GM21723 (cell line): Measurements from ENCODE around the gene IL1R1.

Experiments
- ATAC-seq: cut with Tn5 transposase; IDR thresholded peaks from one replicate; pipeline ENCODE4 v1.9.1; 2021; ENCODE audit warnings: mild to moderate bottlenecking, moderate library complexity; ENCODE audit not compliant: unreplicated experiment

The IL1R1 gene

DNA sequence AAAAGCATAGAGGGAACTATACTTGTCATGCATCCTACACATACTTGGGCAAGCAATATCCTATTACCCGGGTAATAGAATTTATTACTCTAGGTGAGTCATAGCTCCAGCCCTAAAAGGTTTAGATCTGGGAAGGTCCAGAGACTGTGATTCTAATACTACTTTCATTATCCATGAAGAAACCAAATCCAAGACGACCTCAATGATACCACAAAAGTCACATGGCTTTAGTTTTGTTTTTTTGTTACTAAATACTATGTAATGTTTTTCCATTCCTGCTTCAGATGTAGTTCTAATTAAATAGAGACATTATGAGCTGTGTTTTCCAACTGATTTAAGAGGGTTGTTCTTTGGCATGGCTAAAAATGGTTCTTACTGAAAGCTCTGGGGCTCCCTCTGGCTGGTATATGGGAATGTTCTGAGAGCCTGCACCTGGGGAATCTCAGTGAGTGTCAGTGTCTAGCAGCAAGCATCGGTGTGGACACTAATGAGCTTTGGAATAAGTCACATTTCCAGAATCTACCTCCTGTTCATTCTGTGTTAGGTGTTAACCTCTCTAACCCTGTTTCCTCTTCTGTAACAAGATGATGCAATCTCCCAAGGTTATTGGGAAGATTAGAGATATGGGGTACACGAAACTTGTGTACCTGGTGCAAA is 23.8 kb downstream of the IL1R1 start:
- ATAC-seq: no peak

DNA sequence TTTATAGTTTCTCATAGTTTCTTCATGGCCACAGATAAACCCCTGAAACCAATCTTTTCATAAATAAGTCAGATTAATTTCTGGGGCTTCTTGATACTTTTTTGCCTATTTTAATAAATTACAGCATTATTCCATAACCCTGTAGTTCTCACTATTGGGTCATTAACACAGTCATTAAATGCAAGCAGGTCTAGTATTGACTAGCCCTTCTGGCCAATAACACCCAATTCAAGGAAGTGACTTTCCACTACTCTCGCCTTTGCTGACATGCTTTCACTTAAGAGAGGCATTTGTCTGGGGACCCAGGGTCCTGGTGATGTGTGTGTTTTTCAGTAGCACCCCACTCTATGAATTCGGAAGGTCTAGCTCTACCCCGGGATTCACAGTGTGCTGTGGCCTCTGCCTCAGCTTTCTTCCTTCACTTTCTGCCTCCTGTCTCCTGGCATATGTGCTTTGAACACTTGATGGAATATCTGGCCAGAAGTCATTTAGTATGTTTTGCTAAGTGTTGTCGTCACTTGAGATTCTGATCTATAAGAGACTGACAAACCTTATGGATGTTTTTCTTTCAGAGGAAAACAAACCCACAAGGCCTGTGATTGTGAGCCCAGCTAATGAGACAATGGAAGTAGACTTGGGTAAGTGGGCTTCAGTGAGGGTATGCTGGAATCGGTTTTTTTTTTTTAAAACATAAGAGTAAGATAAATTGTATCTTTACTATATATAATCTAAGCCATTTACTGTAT is 25.7 kb downstream of the IL1R1 start:
- no peak for ATAC-seq

- ATAC-seq: no peak
Observed at GRCh38 chr2:102171946-102172345, 29.4 kb downstream of the IL1R1 start.

GRCh38 chr2:102172745-102173144 is 30.2 kb downstream of the IL1R1 start:
- ATAC-seq: no peak

DNA sequence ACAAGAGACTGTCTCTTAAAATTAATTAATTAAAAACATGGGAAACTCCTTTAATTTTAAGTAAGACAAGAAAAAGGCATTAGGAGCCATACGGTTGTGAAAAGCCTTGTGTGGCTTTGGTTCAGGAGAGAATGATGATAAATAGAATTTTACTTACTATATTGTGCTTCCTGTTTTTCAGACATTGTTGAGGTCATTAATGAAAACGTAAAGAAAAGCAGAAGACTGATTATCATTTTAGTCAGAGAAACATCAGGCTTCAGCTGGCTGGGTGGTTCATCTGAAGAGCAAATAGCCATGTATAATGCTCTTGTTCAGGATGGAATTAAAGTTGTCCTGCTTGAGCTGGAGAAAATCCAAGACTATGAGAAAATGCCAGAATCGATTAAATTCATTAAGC is 33.6 kb downstream of the IL1R1 start:
- no peak for ATAC-seq

- no peak for ATAC-seq
Observed at GRCh38 chr2:102177814-102178478, 35.4 kb downstream of the IL1R1 start.

DNA sequence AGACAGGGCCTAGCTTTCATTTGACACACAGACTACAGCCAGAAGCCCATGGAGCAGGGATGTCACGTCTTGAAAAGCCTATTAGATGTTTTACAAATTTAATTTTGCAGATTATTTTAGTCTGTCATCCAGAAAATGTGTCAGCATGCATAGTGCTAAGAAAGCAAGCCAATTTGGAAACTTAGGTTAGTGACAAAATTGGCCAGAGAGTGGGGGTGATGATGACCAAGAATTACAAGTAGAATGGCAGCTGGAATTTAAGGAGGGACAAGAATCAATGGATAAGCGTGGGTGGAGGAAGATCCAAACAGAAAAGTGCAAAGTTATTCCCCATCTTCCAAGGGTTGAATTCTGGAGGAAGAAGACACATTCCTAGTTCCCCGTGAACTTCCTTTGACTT is 36.5 kb downstream of the IL1R1 start:
- ATAC-seq: no peak

DNA sequence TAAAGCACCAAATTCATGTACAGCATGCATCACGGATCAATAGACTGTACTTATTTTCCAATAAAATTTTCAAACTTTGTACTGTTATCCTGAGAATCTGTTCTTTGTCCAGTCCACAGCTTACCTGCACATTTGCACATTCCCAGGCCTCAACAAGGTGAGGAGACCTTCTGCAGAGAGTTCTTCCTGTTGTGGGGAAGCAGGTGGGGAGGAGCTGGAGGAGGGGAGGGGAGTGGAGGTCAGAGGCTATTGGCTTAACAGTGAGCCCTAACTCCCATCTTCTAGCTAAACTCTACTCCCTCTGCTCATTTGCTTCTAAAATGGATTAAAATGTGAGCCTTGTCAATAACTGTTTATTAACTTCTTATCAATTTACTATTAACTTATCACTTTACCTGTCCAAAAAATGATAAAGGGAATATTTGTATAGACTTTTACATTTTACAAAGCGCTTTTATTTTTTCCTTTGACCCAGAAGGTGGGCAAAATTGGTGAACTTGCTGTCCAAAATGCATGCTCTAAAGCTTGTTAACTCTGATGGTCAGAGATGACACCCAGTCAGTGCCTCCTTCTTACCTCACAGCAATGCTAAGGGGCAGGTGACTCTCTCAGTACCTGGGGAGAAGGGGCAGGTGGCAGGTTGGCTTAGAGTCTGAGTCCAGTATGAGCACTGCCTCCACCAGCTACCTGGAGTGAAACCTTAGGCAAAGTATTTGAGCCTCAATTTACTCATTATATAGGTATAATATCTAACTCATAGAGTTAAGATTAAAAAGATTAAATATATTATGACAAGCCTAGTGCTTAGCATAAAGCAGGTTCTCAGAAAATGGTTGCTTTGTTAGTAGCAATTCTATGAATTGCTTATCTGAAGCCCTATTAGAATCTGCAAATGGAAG is 37.5 kb downstream of the IL1R1 start:
- no peak for ATAC-seq

DNA sequence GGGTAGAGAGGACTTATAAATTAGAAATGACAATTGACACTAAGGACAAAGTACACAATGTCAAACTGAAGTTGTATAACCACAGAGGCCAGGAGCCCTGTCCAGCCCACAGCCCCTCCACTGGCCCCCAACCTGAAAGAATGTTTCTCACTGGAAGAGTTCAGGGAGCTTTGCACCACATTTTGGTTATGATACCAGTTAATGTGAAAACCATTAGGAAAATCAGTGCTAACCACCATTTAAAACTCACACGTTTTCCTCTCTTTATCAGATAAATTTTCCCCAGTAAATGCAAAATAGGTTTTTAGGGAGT is 38.1 kb downstream of the IL1R1 start:
- no peak for ATAC-seq

GRCh38 chr2:102181376-102181775 is 38.8 kb downstream of the IL1R1 start:
- no peak for ATAC-seq

DNA sequence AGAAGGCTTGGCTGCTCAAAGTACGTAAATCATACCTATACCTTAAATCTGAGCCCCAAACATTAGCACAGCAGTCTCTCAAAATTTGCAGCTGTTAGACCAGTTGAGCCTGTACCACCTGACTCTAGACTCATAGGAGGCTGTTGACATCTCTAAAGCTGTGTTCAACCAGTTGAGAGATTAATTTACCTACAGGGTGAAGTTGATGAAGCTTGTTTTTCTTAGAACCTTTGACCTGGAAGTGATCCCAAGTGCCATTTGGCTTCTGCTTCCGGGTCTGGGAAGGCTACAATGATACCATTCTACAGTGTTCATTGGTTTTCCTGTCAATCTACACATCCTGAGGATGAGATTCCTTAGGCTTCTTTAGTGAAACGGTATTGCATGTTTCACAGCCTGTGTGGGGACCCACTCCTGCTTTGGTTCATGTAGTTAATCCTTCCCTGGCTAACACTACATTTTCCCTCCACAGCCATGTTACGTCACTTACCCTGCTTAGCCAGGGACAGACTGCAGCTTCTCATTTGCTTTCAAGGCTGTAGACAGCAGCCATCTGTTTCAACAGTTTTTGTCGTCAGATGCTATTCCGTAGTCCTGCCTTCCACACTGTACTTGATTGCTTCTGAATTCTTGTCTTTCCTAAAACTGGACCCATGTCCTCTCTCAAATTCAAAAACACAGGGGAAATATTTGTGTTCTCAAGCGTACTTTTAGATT is 39.5 kb downstream of the IL1R1 start:
- ATAC-seq: no peak

DNA sequence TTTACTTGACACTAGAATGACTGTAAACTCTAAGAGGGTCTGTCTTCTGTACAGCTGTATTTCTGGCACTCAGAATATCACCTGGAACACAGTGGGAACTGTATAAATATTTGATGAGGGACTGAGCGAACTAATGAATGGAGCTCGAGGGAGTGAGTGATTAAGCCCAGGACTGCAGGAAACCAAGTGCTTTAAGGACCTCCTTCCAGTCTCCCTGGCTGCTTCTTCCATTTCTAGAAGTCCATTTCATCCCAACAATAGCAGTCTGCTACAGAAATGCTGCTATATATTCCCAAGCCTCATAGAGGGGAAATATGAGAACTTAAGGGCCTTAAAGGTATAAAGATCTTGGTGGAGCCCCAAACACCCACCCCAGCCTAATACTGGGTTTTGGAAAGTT is 41.5 kb downstream of the IL1R1 start:
- ATAC-seq: no peak

GRCh38 chr2:102184568-102184967 is 42.0 kb downstream of the IL1R1 start:
- no peak for ATAC-seq

- no peak for ATAC-seq
Observed at GRCh38 chr2:102185347-102185746, 42.8 kb downstream of the IL1R1 start.

- ATAC-seq: no peak
Observed at GRCh38 chr2:102186791-102187495, 44.4 kb downstream of the IL1R1 start, which contains the start of gene IL1RL2. TSS of gene IL1RL2 (plus strand) at chr2:102187023. CDS start at chr2:102187868, 845 bp downstream.

DNA sequence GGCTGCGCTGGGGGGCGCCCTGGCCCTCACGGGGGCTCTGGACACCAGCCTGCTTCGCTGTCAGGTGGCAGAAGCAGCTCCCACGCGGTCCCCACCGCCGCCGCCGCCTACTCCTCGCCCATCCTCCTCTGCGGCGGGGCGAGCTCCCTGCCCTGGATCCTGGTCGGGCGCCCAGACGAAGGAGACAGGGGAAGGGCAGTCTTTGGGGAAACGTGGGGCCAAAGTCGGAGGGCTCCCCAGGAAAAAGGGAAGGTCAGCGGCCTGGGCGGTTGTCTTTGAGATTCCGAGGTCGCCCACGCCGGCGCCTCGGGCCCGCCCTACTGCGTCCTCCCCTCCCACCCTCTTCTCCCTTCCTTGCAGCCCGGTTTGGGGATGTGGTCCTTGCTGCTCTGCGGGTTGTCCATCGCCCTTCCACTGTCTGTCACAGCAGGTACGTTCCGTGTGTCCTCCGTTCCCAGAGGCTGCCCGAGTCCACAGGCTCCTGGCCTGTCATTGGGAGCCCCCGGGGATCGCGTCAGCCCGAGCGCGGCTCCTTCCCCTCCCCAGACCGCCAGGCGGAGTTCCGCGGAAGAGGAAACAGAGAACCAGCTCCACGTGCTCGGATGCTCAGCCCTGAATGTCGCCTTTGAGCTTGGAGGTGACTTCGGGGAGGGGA is 45.1 kb downstream of the IL1R1 start:
- ATAC-seq: no peak

DNA sequence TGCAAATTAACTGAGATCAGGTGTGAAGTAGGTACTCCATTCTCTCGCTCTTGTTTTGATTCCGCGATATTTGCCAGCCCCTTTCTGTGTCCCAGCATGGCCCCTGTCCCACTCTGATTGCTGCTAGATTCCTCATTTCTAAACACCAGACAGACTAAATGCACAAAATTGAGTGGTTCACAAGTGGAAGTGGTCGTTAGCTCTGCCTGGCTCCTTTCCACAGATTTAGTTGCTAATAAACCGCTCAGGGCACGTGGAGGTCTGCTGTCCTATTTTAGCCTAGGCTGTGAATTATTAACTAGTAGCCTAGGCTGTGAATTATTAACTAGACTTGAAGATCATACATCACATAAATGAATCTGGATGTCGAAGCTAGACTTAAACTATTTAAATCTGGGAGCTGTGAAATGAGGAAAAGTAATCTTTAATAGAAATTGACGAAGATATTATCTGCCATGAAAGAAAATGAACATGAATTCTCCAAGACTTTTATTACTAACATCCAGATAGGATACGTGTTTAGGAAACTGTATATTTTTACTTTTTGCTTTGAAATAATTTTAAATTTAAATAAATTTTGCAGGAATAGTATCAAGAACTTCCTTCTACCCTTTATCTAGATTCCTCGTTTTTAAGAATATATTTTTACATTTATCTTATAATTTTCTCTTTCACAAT is 48.0 kb downstream of the IL1R1 start:
- no peak for ATAC-seq

GRCh38 chr2:102191501-102191900 is 49.0 kb downstream of the IL1R1 start:
- ATAC-seq: no peak

DNA sequence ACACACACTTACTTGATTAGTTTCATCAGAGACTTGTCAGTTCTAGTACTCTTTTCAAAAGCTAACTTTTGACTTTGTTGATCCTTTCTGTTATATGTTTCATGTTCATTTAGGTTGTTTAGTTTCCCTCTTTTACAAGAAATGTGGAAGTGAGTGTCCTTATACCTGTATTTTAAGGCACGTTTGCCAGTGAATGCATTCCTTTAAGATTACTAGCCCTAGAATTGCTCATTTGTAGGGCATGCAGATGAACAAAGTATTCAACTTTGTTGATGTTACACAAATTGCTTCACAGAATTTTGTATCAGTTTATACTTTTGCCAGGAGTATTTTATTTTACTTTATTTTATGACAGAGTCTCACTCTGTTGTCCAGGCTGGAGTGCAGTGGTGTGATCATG is 50.5 kb downstream of the IL1R1 start:
- ATAC-seq: no peak
